MM.1S (cell line): ENCODE results near the gene PURA.

Experiments
- DNase-seq: peaks from one replicate; pipeline ENCODE4 v3.0.0-alpha.2; 2015
- H2AFZ ChIP-seq: fragments of 300-600 bp; sonication (generic); 2 replicates; pipeline ENCODE4 v1.6.0; 2016; ENCODE audit warnings: antibody characterized with exemption, low read length
- H3F3A ChIP-seq: fragments of 300-600 bp; sonication (generic); 2 replicates; pipeline ENCODE4 v1.6.1; 2016; ENCODE audit warnings: mild to moderate bottlenecking, antibody characterized with exemption, low read length, moderate library complexity, mixed read lengths; ENCODE audit not compliant: insufficient read depth
- H3K27ac ChIP-seq: fragments of 300-600 bp; sonication (generic); 2 replicates; pipeline ENCODE4 v1.5.1; 2016; ENCODE audit warnings: mild to moderate bottlenecking, low read length
- H3K27me3 ChIP-seq: fragments of 300-600 bp; sonication (generic); replicated peaks from 2 replicates; pipeline ENCODE4 v1.6.0; 2016; ENCODE audit warnings: low read length; ENCODE audit not compliant: insufficient read depth
- H3K36me3 ChIP-seq: fragments of 300-600 bp; sonication (generic); replicated peaks from 2 replicates; pipeline ENCODE4 v1.6.1; 2016; ENCODE audit warnings: mild to moderate bottlenecking, low read length, mixed read lengths; ENCODE audit not compliant: insufficient read depth
- H3K4me1 ChIP-seq: fragments of 300-600 bp; sonication (generic); 2 replicates; pipeline ENCODE4 v1.6.1; 2016; ENCODE audit warnings: low read length, mixed read lengths
- H3K4me2 ChIP-seq: fragments of 300-600 bp; sonication (generic); 2 replicates; pipeline ENCODE4 v1.6.0; 2016; ENCODE audit warnings: low read depth, low read length
- H3K4me3 ChIP-seq: fragments of 300-600 bp; sonication (generic); 2 replicates; pipeline ENCODE4 v1.5.1; 2016; ENCODE audit warnings: low read length, mixed read lengths
- H3K79me2 ChIP-seq: fragments of 300-600 bp; sonication (generic); 2 replicates; pipeline ENCODE4 v1.6.1; 2016; ENCODE audit warnings: mixed run types, low read length, mixed read lengths
- H3K9ac ChIP-seq: fragments of 300-600 bp; sonication (generic); 2 replicates; pipeline ENCODE4 v1.6.1; 2016; ENCODE audit warnings: low read length, mixed read lengths
- H3K9me2 ChIP-seq: fragments of 300-600 bp; sonication (generic); replicated peaks from 2 replicates; pipeline ENCODE4 v1.6.1; 2016; ENCODE audit warnings: mild to moderate bottlenecking, low read length, mixed read lengths; ENCODE audit not compliant: insufficient read depth
- H3K9me3 ChIP-seq: fragments of 300-600 bp; sonication (generic); replicated peaks from 2 replicates; pipeline ENCODE4 v1.6.1; 2016; ENCODE audit warnings: mild to moderate bottlenecking, low read length, mixed read lengths; ENCODE audit not compliant: insufficient read depth
- H4K20me1 ChIP-seq: fragments of 300-600 bp; sonication (generic); 2 replicates; pipeline ENCODE4 v1.6.1; 2016; ENCODE audit warnings: mild to moderate bottlenecking, low read length, moderate library complexity, mixed read lengths; ENCODE audit not compliant: insufficient read depth
- EZH2 ChIP-seq: fragments of 300-600 bp; sonication (generic); optimal IDR thresholded peaks from 2 replicates; pipeline ENCODE3; 2017; ENCODE audit warnings: low read depth, mild to moderate bottlenecking, antibody characterized with exemption, low read length, mixed read lengths
- EZH2phosphoT487 ChIP-seq: fragments of 300-600 bp; sonication (generic); IDR thresholded peaks from 2 replicates; pipeline ENCODE4 v1.6.1; 2018; ENCODE audit warnings: antibody characterized with exemption, low read length
- TF ChIP-seq, protein P1 (sequence below): fragments of 300-600 bp; sonication (generic); IDR thresholded peaks from 2 replicates; pipeline ENCODE4 v1.5.1; 2016; ENCODE audit warnings: antibody characterized with exemption, low read length, mixed read lengths

Gene PURA

DNA sequence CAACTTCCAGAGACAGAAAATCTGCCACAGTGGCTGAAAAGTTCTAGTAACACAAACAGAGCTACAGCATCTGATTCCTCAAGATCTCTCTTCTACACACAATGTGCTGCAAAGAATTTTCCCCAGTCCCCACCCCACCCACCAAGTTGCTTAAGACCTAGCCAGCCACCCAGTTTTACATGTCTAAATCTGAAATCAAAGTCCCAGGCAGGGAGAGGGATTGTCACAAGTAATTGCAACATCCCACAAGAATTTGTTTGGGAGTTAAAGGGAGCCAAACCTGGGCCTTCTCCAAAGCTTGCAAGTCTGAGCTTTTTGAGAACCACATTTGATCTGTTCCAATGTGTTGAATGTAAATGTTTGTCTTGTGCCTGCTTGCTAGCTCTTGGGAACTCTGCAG is 27.3 kb downstream of the PURA start:
- Histone ChIP-seq H3K9ac (no peak overlapping the region), H4K20me1 (no peaks in the 10 kb centered on the region), H3K9me2 (no peaks in the 10 kb centered on the region), H3F3A (no peaks in the 10 kb centered on the region), H3K4me1 (no peaks in the 10 kb centered on the region), H3K4me2 (no peak overlapping the region), H3K36me3 (no peaks in the 10 kb centered on the region), H3K27ac (no peak overlapping the region), H3K79me2 (no peaks in the 10 kb centered on the region), H3K4me3 (no peak overlapping the region), H2AFZ (no peak overlapping the region), H3K27me3 (0 out of 2 replicates have a peak, but pooled peaks cover 4% of the 10 kb centered on the region), H3K9me3 (no peaks in the 10 kb centered on the region)
- no peak for DNase-seq
- TF ChIP-seq EZH2 (no peak), EZH2phosphoT487 (no peak)
- TF ChIP-seq, protein P1, sequence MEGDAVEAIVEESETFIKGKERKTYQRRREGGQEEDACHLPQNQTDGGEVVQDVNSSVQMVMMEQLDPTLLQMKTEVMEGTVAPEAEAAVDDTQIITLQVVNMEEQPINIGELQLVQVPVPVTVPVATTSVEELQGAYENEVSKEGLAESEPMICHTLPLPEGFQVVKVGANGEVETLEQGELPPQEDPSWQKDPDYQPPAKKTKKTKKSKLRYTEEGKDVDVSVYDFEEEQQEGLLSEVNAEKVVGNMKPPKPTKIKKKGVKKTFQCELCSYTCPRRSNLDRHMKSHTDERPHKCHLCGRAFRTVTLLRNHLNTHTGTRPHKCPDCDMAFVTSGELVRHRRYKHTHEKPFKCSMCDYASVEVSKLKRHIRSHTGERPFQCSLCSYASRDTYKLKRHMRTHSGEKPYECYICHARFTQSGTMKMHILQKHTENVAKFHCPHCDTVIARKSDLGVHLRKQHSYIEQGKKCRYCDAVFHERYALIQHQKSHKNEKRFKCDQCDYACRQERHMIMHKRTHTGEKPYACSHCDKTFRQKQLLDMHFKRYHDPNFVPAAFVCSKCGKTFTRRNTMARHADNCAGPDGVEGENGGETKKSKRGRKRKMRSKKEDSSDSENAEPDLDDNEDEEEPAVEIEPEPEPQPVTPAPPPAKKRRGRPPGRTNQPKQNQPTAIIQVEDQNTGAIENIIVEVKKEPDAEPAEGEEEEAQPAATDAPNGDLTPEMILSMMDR = no peak

DNA sequence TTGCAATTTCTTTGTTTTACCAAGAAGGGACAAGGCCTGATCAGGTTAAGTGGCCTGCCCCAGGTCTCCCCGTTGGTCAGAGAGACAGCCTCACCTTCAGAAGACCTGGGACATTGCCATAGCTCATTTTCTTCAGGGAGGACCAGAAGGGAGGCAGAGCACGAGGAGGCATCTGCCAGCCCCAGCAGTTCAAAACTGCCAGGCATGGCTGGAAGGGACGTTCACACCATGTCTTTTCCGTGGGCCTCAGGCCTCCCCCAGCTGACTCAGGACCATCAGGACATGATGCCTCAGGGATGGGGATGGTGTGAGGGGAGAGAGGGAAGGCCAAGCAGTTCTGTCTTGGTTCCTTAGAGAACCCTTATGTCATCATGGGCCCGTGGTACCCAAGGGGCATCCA is 28.3 kb downstream of the PURA start:
- Histone ChIP-seq H3K36me3 (no peaks in the 10 kb centered on the region), H2AFZ (no peak overlapping the region), H3K27ac (no peak overlapping the region), H3K4me1 (no peaks in the 10 kb centered on the region), H4K20me1 (no peaks in the 10 kb centered on the region), H3K9me3 (no peaks in the 10 kb centered on the region), H3F3A (no peaks in the 10 kb centered on the region), H3K79me2 (no peaks in the 10 kb centered on the region), H3K9ac (no peak overlapping the region), H3K4me3 (no peak overlapping the region), H3K4me2 (no peak overlapping the region), H3K9me2 (no peaks in the 10 kb centered on the region), H3K27me3 (peaks cover 4% of the 10 kb centered on the region; the same call in 1 of the 2 replicates)
- no peak for DNase-seq
- TF ChIP-seq EZH2phosphoT487 = no peak
- no peak for TF ChIP-seq EZH2
- TF ChIP-seq, protein P1 = no peak

DNA sequence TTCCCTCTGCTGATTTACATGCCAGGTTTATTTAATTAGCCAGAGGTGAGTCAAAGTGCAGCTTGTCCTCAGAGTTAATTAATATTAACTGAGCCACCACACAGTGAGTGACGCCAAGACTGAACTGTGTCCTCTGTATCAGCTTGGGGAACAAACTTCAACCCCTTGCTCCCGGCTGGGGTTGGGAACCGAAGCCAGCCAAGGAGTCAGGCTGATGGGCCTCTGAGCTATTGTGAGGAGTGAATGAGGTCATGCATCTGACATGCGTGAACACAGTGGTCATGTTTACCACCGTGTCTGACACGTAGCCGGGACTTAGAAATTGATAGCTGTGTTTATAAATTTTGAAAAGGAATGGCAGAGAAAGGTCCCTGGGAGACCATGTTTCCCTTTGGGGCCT is 28.9 kb downstream of the PURA start:
- no peaks in the 10 kb centered on the region for H3K79me2 ChIP-seq
- no peaks in the 10 kb centered on the region for H3K4me1 ChIP-seq
- H2AFZ ChIP-seq = no peak overlapping the region
- TF ChIP-seq, protein P1 = no peak
- no peak for TF ChIP-seq EZH2
- TF ChIP-seq EZH2phosphoT487 = no peak
- DNase-seq = no peak
- no peak overlapping the region for H3K4me2 ChIP-seq
- H3K4me3 ChIP-seq = no peak overlapping the region
- H3K9me3 ChIP-seq = no peaks in the 10 kb centered on the region
- H3K9ac ChIP-seq = no peak overlapping the region
- no peaks in the 10 kb centered on the region for H3K36me3 ChIP-seq
- no peaks in the 10 kb centered on the region for H3F3A ChIP-seq
- H3K27ac ChIP-seq = no peak overlapping the region
- peaks cover 4% of the 10 kb centered on the region; the same call in 1 of the 2 replicates for H3K27me3 ChIP-seq
- no peaks in the 10 kb centered on the region for H4K20me1 ChIP-seq
- H3K9me2 ChIP-seq = no peaks in the 10 kb centered on the region
